Chondrocyte (in vitro differentiated cells): ENCODE results near the gene RAB27A. TPM values are rescaled to one million over a fixed set of nuclear protein-coding genes. Genes with fewer than 3 reads are reported as not detected.
"Not testable (repeated sequence)": the region's sequence is repeated elsewhere in the genome, so short reads cannot be mapped to it uniquely, and the experiment has no call there.

ENCODE experiments used
- DNase-seq: peaks from one replicate; pipeline ENCODE4 v3.0.0; 2021; ENCODE audit warnings: mixed read lengths, low spot score
- H3K27ac Mint-ChIP-seq: one replicate; pipeline ENCODE4 v1.8.0; 2021; ENCODE audit warnings: mild to moderate bottlenecking, moderate library complexity, mixed read lengths; ENCODE audit not compliant: unreplicated experiment
- H3K27me3 Mint-ChIP-seq: 2 replicates; pipeline ENCODE4 v1.8.0; 2021; ENCODE audit warnings: low read depth, mixed read lengths
- H3K36me3 Mint-ChIP-seq: 2 replicates; pipeline ENCODE4 v1.8.0; 2021; ENCODE audit warnings: low read depth, mixed read lengths
- H3K4me1 Mint-ChIP-seq: 2 replicates; pipeline ENCODE4 v1.8.0; 2021; ENCODE audit warnings: low read depth, mild to moderate bottlenecking, mixed read lengths
- H3K4me3 Mint-ChIP-seq: one replicate; pipeline ENCODE4 v1.8.0; 2021; ENCODE audit warnings: mild to moderate bottlenecking, moderate library complexity, mixed read lengths; ENCODE audit not compliant: unreplicated experiment
- H3K9me3 Mint-ChIP-seq: 2 replicates; pipeline ENCODE4 v1.8.0; 2021; ENCODE audit warnings: low read depth, mixed read lengths
- total RNA-seq: library from RNA; stranded (reverse); gene quantifications from 3 replicates; pipeline ENCODE4 v1.2.1, GENCODE V29; 2021
- TF ChIP-seq, protein P1 (sequence below): fragments of 200-600 bp; sonication (generic); IDR thresholded peaks from 2 replicates; pipeline ENCODE4 v1.5.0; 2021; ENCODE audit warnings: antibody characterized with exemption, mild to moderate bottlenecking, moderate library complexity

RAB27A gene
- total RNA-seq, 1 donor from 2014 or later, result 16.8 TPM

DNA sequence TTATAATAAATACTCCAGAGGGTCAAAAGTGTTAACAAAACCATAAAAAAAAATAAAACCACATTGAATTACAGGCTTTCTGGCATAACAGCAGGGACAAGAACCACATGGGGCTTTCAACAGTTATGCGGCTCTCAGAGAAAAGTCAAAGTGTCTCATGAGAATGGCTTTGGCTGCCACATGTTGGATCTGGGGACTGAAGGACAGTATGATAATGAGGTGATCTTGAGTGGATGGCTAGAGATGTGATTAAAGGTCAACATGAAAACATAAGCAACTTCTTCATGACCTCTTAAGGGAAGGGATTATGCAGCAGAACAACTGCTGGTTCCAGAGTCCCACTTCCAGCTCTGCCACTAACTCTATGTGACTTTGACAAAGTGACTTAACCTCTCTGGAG lies 5.2 kb downstream of the RAB27A start:
- Mint-ChIP-seq H3K27ac (no peak overlapping the region), H3K27me3 (no peaks in the 10 kb centered on the region), H3K4me3 (no peak overlapping the region), H3K9me3 (no peaks in the 10 kb centered on the region), H3K4me1 (peaks cover 28% of the 10 kb centered on the region), H3K36me3 (no peaks in the 10 kb centered on the region)
- TF ChIP-seq, protein P1, sequence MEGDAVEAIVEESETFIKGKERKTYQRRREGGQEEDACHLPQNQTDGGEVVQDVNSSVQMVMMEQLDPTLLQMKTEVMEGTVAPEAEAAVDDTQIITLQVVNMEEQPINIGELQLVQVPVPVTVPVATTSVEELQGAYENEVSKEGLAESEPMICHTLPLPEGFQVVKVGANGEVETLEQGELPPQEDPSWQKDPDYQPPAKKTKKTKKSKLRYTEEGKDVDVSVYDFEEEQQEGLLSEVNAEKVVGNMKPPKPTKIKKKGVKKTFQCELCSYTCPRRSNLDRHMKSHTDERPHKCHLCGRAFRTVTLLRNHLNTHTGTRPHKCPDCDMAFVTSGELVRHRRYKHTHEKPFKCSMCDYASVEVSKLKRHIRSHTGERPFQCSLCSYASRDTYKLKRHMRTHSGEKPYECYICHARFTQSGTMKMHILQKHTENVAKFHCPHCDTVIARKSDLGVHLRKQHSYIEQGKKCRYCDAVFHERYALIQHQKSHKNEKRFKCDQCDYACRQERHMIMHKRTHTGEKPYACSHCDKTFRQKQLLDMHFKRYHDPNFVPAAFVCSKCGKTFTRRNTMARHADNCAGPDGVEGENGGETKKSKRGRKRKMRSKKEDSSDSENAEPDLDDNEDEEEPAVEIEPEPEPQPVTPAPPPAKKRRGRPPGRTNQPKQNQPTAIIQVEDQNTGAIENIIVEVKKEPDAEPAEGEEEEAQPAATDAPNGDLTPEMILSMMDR, result no peak
- DNase-seq, result no peak

DNA sequence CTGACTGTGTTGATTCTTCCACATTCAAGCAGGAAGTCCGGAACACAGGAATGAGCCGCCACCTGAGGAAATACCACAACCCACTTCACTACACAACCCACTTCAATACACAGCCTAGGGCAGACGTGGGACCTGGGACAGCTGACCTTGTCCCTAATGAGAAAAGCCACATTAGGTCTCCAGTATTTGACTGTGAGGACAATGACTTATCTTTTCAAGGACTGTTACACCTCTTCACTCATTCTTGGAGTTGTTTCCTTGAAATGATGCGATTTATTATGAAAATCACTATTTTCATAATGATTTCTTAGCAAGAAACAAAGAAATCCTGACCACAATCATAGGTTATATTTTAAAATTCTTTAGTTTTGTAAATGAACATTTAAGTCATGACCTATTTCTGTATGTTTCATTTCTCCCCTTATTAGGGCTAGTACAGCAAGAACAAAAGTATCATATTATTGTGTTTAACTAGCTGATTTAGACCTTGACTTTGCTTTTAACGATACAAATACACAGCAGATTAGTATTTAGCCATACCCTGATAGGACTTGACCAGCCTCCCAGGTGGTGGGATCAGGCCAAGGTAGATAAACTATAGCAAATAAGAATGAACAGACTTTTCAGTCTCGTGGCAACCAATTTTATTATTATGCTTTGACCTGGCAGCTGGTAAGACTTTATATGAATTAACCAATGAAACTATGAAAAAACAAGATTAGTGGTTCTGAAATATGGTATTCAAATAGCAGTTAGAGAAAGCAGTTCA lies 6.0 kb downstream of the RAB27A start:
- TF ChIP-seq, protein P1, result no peak
- no peaks in the 10 kb centered on the region for H3K36me3 Mint-ChIP-seq
- no peak overlapping the region for H3K4me3 Mint-ChIP-seq
- peaks cover 24% of the 10 kb centered on the region for H3K4me1 Mint-ChIP-seq
- no peaks in the 10 kb centered on the region for H3K9me3 Mint-ChIP-seq
- no peaks in the 10 kb centered on the region for H3K27me3 Mint-ChIP-seq
- DNase-seq, result no peak
- H3K27ac Mint-ChIP-seq, result no peak overlapping the region

DNA sequence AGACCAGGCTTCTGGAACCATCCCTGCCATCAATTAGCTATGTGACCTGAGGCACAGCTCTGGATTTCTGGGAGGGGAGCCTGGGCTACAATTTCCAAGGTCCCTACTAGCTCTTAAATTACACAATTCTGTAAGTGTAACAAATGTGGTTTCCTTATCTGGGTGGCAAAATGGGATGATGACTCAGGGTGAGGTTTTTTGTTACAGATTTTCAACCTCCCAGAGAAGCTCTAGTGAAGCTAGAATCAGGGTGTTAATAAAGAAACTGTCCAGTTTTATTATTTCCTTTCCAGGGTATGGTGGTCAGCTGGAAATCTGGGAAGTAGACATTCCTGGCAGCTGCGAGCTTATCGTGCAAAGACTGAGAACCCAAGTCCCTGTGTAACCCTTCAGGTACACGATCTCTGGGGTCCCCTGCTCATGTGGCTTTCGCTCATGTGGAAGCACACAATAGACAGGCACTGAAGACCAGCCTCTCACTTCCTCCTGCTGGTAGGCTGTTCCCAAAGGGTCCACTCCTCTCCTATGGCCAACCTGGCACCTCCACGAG lies 7.3 kb downstream of the RAB27A start:
- Mint-ChIP-seq H3K4me1 (peaks cover 30% of the 10 kb centered on the region), H3K36me3 (no peaks in the 10 kb centered on the region), H3K9me3 (no peaks in the 10 kb centered on the region), H3K27me3 (no peaks in the 10 kb centered on the region), H3K4me3 (no peak overlapping the region), H3K27ac (no peak overlapping the region)
- TF ChIP-seq, protein P1, result no peak
- no peak for DNase-seq

DNA sequence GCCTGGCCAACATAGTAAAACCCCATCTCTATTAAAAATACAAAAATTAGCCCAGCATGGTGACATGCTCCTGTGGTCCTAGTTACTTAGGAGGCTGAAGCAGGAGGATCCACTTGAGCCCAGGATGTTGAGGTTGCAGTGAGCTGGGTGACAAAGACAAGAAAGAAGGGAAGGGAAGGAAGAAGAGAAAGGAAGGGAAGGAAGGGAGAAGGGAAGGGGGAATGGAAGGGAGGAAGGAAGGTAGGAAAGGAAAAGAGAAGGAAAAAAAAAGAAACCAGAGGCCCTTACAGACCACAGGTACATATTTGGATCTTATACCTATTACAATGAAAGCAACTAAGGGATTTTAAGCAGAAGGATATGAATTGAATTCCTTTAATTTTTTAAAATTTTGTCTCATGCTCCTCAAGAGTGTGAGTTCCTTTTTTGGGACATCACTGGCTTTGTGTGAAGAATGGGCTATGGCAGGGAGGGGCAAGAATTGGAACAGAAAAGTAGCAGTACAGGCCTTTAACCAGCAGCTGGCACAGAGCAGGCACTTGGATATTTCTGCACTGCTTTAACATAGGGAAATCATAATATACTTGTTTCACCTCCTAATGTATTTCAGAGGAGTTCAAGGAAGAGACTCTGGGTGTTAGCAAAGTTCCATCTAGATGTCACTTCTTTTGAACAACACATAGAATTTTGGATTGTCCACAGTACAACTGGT lies 7.9 kb downstream of the RAB27A start:
- no peak overlapping the region for H3K4me3 Mint-ChIP-seq
- no peak overlapping the region for H3K27ac Mint-ChIP-seq
- H3K27me3 Mint-ChIP-seq, result no peaks in the 10 kb centered on the region
- H3K4me1 Mint-ChIP-seq, result peaks cover 33% of the 10 kb centered on the region
- no peaks in the 10 kb centered on the region for H3K9me3 Mint-ChIP-seq
- no peaks in the 10 kb centered on the region for H3K36me3 Mint-ChIP-seq
- TF ChIP-seq, protein P1, result no peak
- no peak for DNase-seq

DNA sequence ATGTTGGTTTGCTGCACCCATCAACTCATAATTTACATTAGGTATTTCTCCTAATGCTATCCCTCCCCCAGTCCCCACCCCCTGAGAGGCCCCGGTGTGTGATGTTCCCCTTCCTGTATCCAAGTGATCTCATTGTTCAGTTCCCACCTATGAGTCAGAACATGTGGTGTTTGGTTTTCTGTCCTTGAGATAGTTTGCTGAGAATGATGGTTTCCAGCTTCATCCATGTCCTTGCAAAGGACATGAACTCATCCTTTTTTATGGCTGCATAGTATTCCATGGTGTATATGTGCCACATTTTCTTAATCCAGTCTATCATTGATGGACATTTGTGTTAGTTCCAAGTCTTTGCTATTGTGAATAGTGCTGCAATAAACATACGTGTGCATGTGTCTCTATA lies 9.0 kb downstream of the RAB27A start:
- DNase-seq, H3K9me3 Mint-ChIP-seq, H3K27me3 Mint-ChIP-seq, H3K27ac Mint-ChIP-seq, H3K36me3 Mint-ChIP-seq, H3K4me3 Mint-ChIP-seq: not testable (repeated sequence)
- peaks cover 33% of the 10 kb centered on the region for H3K4me1 Mint-ChIP-seq
